Measurements from ENCODE around the gene PIP4K2A. TPM values are rescaled to one million over a fixed set of nuclear protein-coding genes. Genes with fewer than 3 reads are reported as not detected.
A peak's percentile ranks its signal among the peaks of the same experiment; 100 is the strongest.
"Not testable (repeated sequence)": the region's sequence is repeated elsewhere in the genome, so short reads cannot be mapped to it uniquely, and the experiment has no call there.

PIP4K2A gene
- polyA plus RNA-seq, 3 donors = 20.3 to 27.1 (median 24.5) TPM

DNA sequence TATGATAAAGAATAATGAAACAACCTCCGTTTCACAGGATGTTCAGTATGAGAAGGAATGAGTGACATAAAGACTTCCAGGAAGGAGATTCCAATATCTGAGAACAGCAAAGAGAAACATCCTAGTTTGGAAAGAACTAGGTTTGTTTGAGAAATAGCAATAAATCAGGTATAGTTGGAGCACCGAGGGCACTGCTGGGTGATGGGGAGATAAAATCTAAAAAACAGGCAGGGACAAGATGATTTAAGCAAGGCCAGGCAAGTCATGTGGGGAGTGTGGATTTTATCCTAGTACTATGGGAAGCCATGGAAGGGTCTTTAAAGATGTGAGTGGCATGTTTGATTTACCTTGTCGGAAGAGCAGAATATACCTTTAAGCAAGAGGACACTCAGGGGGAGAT, 199.4 kb downstream of the PIP4K2A start:
- DNase-seq = no peak

- not testable (repeated sequence) for DNase-seq
These were observed 200.0 kb downstream of the PIP4K2A start for GRCh38 chr10:22514414-22514758.

- peak; percentile 23 for DNase-seq
These were observed 200.6 kb downstream of the PIP4K2A start for GRCh38 chr10:22513483-22514413.

- not testable (repeated sequence) for DNase-seq
These were observed 202.4 kb downstream of the PIP4K2A start for GRCh38 chr10:22512015-22512414.

GRCh38 chr10:22508214-22508613, 206.2 kb downstream of the PIP4K2A start:
- not testable (repeated sequence) for DNase-seq

GRCh38 chr10:22505911-22506685, 208.3 kb downstream of the PIP4K2A start:
- no peak for DNase-seq

- DNase-seq = no peak
These were observed 209.6 kb downstream of the PIP4K2A start for GRCh38 chr10:22504766-22505165.

- DNase-seq = peak; percentile 51
These were observed 210.9 kb downstream of the PIP4K2A start for GRCh38 chr10:22503315-22504088.

DNA sequence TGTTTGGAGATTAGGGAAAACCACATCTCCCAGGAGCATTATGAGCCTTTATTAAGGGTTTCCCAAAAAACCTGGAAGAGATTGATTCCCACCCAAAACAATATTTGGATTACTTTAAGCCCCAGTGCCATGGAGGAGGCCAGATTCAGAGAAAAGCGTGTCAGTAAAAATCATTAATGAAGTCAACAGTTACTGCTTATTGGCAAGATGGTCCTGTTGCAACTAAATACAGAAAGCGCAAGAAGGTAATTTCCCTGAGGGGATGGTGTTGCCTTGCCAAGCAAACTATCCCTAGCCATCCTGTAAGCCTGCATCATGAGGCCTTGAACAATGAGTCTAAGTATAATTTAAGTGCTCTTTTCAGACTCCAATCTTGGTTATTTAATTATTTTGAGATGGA, 212.5 kb downstream of the PIP4K2A start:
- no peak for DNase-seq

GRCh38 chr10:22501413-22501812, 213.0 kb downstream of the PIP4K2A start:
- DNase-seq = no peak

- DNase-seq = no peak
These were observed 213.6 kb downstream of the PIP4K2A start for GRCh38 chr10:22500656-22501340.

DNA sequence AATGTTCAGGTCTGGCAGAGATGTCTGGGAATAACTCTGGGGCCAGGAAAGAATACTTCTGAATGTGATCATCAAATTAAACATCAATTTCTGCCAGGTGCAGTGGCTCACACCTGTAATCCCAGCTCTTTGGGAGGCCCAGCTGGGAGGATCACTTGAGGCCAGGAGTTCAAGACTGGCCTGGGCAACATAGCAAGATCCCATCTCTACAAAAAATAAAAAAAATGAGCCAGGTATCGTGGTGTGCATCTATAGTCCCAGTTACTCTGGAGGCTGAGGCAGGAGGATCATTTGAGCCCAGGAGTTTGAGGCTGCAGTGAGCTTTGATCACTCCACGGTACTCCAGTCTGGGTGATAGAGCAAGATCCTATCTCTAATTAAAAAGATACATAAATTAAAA, 214.4 kb downstream of the PIP4K2A start:
- not testable (repeated sequence) for DNase-seq

GRCh38 chr10:22495396-22495795, 219.0 kb downstream of the PIP4K2A start:
- DNase-seq = no peak

GRCh38 chr10:22494007-22494406, 220.4 kb downstream of the PIP4K2A start:
- no peak for DNase-seq

- DNase-seq = no peak
These were observed 222.3 kb downstream of the PIP4K2A start for GRCh38 chr10:22491931-22492615.

DNA sequence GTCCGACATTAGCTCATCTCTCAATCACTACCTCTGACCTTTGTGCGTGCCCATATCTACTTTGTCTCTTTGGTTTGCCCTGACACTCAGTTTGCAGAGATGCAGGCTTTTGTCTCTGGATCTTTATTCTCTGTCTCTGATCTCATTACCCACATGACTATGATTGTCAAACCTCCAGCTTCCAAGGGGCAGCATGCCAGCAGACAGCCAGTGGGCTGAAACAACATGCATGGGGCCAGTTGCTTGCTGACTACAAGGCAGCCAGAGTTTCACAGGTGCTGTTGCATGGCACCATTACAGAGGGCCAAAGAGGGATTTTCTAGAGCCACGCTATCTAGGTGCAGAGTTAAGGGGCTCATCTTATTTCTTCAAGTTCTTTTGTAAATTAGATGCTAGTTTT, 222.9 kb downstream of the PIP4K2A start:
- no peak for DNase-seq

DNA sequence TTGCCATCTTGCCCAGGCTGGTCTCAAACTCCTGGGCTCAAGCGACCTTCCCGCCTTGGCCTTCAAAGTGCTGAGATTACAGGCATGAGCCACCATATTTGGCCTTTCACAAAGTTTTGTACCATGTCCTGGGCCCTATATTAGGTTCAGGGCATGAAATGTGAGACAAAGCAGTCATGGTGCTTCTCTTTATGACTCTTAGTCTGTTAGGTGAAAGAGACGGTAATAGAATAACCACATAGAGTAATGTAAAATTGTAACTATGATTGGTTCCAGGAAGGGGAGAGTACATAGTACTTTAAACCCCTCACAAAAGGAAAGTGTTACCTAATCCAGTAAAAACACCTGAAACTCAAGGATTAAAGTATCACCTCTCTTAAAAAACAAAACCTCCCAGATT, 224.4 kb downstream of the PIP4K2A start:
- no peak for DNase-seq

DNA sequence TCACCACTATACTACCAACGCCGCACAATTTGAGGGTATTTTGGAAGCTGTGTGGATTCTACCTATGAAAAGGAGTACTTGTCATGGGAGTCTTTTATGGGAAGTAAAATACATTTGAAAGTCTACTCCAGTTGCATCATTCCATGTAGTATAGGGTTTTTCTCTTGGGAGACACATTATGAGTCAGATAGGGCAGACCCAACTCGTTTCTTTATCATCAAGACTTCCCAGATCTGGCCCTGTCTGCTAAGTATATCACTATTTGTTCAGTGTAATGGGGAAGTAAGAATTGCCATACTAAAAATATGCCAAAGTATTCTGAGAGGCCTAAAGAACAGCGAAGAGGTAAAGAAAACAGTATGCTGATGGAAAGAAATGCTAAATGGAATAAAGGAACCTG, 224.9 kb downstream of the PIP4K2A start:
- DNase-seq = no peak

DNA sequence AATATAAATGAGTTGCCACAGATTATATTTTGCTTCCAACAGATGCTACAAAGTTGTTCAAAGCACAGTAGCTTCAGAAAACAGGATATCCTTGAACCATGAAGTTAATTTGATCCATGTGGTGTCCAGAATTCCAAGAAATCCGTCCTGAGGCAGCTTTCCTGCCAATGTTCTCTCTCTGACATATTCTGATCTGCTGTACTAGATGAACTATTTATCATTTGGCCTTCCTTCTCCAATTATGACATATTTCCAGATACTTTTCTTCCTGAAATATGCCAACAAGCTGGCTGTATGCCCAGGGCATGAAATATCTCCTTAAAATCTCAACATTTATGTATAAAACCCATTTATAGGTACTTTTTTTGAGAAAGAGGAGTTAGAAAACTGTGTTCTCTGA, 227.9 kb downstream of the PIP4K2A start:
- no peak for DNase-seq

Measured in renal pelvis (tissue), 4 donors.